HepG2 (cell line): ENCODE measurements around the gene RRAS. TPM values are rescaled to one million over a fixed set of nuclear protein-coding genes. Genes with fewer than 3 reads are reported as not detected.

ENCODE experiments used
- AKAP8 ChIP-seq: sonication (generic); formaldehyde crosslinking; IDR thresholded peaks from 2 replicates; pipeline ENCODE4 v1.5.1; 2020; ENCODE audit warnings: mild to moderate bottlenecking, missing genetic modification reagents
- ASH2L ChIP-seq: fragments of 300-600, 200-600 bp; sonication (generic); IDR thresholded peaks from 2 replicates; pipeline ENCODE4 v1.7.0; 2017; ENCODE audit warnings: low read depth, mild to moderate bottlenecking, moderate library complexity, mixed read lengths, low read length; ENCODE audit not compliant: insufficient read length
- CBFB ChIP-seq: sonication (generic); formaldehyde crosslinking; IDR thresholded peaks from 2 replicates; pipeline ENCODE4 v1.4.0; 2020; ENCODE audit warnings: missing genetic modification reagents
- GATA4 ChIP-seq: sonication (generic); IDR thresholded peaks from 2 replicates; pipeline ENCODE4 v1.6.1; 2016; ENCODE audit warnings: antibody characterized with exemption, low read depth, borderline replicate concordance
- GTF3A ChIP-seq: sonication (generic); formaldehyde crosslinking; conservative IDR thresholded peaks from 2 replicates; pipeline ENCODE4 v1.4.0; 2020; ENCODE audit warnings: mild to moderate bottlenecking, missing genetic modification reagents
- HMG20A ChIP-seq: IDR thresholded peaks from 2 replicates; pipeline ENCODE4 v1.6.1; 2016; ENCODE audit warnings: borderline replicate concordance
- KAT7 ChIP-seq: IDR thresholded peaks from 2 replicates; pipeline ENCODE4 v1.6.1; 2018; ENCODE audit warnings: borderline replicate concordance, missing compliant biosample characterization
- NCOA2 ChIP-seq: sonication (generic); formaldehyde crosslinking; IDR thresholded peaks from 2 replicates; pipeline ENCODE4 v1.8.0; 2022; ENCODE audit warnings: inconsistent platforms
- NFE2L1 ChIP-seq: sonication (generic); formaldehyde crosslinking; IDR thresholded peaks from 2 replicates; pipeline ENCODE4 v1.4.0; 2020; ENCODE audit warnings: missing genetic modification reagents, mild to moderate bottlenecking, borderline replicate concordance
- POLR2G ChIP-seq: fragments of 200-400 bp; formaldehyde crosslinking; IDR thresholded peaks from 2 replicates; pipeline ENCODE4 v1.6.1; 2018; ENCODE audit warnings: mild to moderate bottlenecking, low read depth, low read length, moderate library complexity
- RBM39 ChIP-seq: fragments of 200-400 bp; formaldehyde crosslinking; IDR thresholded peaks from one replicate; pipeline ENCODE4 v1.6.1; 2018; ENCODE audit warnings: antibody characterized with exemption, mild to moderate bottlenecking, low read depth, low read length; ENCODE audit not compliant: poor library complexity, severe bottlenecking
- RFX1 ChIP-seq: fragments of 450-650 bp; IDR thresholded peaks from 2 replicates; pipeline ENCODE4 v1.6.1; 2017
- SRSF4 ChIP-seq: fragments of 200-400 bp; formaldehyde crosslinking; IDR thresholded peaks from one replicate; pipeline ENCODE4 v1.6.1; 2018; ENCODE audit warnings: mild to moderate bottlenecking, low read depth, low read length, moderate library complexity; ENCODE audit not compliant: poor library complexity, severe bottlenecking
- TBP ChIP-seq: sonication (generic); formaldehyde crosslinking; IDR thresholded peaks from 2 replicates; pipeline ENCODE4 v1.5.0; 2020; ENCODE audit warnings: missing genetic modification reagents
- THAP8 ChIP-seq: sonication (generic); formaldehyde crosslinking; IDR thresholded peaks from 2 replicates; pipeline ENCODE4 v1.5.1; 2020; ENCODE audit warnings: missing genetic modification reagents, mild to moderate bottlenecking, borderline replicate concordance
- ZNF101 ChIP-seq: sonication (generic); formaldehyde crosslinking; IDR thresholded peaks from 2 replicates; pipeline ENCODE4 v1.4.0; 2020; ENCODE audit warnings: mild to moderate bottlenecking, low read depth, missing genetic modification reagents, borderline replicate concordance
- ZNF20 ChIP-seq: sonication (generic); formaldehyde crosslinking; IDR thresholded peaks from 2 replicates; pipeline ENCODE4 v1.4.0; 2020; ENCODE audit warnings: mild to moderate bottlenecking, moderate library complexity, missing genetic modification reagents
- ZNF230 ChIP-seq: sonication (generic); formaldehyde crosslinking; IDR thresholded peaks from 2 replicates; pipeline ENCODE4 v1.4.0; 2020; ENCODE audit warnings: mild to moderate bottlenecking, missing genetic modification reagents
- ZNF30 ChIP-seq: sonication (generic); formaldehyde crosslinking; IDR thresholded peaks from 2 replicates; pipeline ENCODE4 v1.5.0; 2020; ENCODE audit warnings: mild to moderate bottlenecking, missing genetic modification reagents
- ZNF350 ChIP-seq: sonication (generic); formaldehyde crosslinking; IDR thresholded peaks from 2 replicates; pipeline ENCODE4 v1.4.0; 2020; ENCODE audit warnings: mild to moderate bottlenecking, low read depth, missing genetic modification reagents, borderline replicate concordance
- ZNF501 ChIP-seq: sonication (generic); formaldehyde crosslinking; IDR thresholded peaks from 2 replicates; pipeline ENCODE4 v1.5.1; 2020; ENCODE audit warnings: mild to moderate bottlenecking, moderate library complexity, missing genetic modification reagents
- ZNF510 ChIP-seq: sonication (generic); formaldehyde crosslinking; IDR thresholded peaks from 2 replicates; pipeline ENCODE4 v1.4.0; 2020; ENCODE audit warnings: low read depth, mild to moderate bottlenecking, missing genetic modification reagents
- ZNF878 ChIP-seq: sonication (generic); formaldehyde crosslinking; IDR thresholded peaks from 2 replicates; pipeline ENCODE4 v1.8.1; 2023; ENCODE audit warnings: mild to moderate bottlenecking, missing genetic modification reagents, moderate library complexity
- ZSCAN31 ChIP-seq: sonication (generic); formaldehyde crosslinking; IDR thresholded peaks from 2 replicates; pipeline ENCODE4 v1.5.0; 2020; ENCODE audit warnings: low read depth, mild to moderate bottlenecking, missing genetic modification reagents
- polyA plus RNA-seq, 8 experiments: library from polyadenylated mRNA; depleted of rRNA in 3 of 8; stranded (reverse) in 7 of 8; unstranded in 1 of 8; fragments of >200 nt; fragmentation: Illumina TruSeq in 4 of 8; extraction: Trizol in 4 of 8; gene quantifications; 2 replicates each; pipeline versions ENCODE4 v1.2.1 to v1.2.3, GENCODE V29; 2011 to 2016; ENCODE audit warnings: low read depth in 4 of 8, missing spikeins in 1 of 8, mixed read lengths in 1 of 8; ENCODE audit not compliant: insufficient read depth in 1 of 8
- total RNA-seq, 5 experiments: library from RNA; depleted of rRNA; stranded (reverse); fragments of >200 nt; fragmentation: Illumina TruSeq; extraction: Trizol; gene quantifications; 2 replicates each; pipeline ENCODE4 v1.2.3, GENCODE V29; 2016; ENCODE audit warnings: low read depth in 1 of 5
- TF ChIP-seq, protein P1 (sequence below): sonication (generic); formaldehyde crosslinking; IDR thresholded peaks from 2 replicates; pipeline ENCODE4 v1.5.1; 2020; ENCODE audit warnings: mild to moderate bottlenecking, missing genetic modification reagents, moderate library complexity
- TF ChIP-seq, protein P2 (sequence below): sonication (generic); formaldehyde crosslinking; IDR thresholded peaks from 2 replicates; pipeline ENCODE4 v1.8.1; 2022; ENCODE audit warnings: low read depth, mild to moderate bottlenecking, missing genetic modification reagents

RRAS gene
- total and polyA plus RNA-seq, 2 of the 13 experiments (the other 11 are each of a cell fraction or from before 2014, with no cell fraction given) = 1.5 to 12.0 TPM

- TF ChIP-seq ZNF230 (CRISPR knock-in tag) (no peak), POLR2G (no peak), KAT7 (CRISPR knock-in tag) (no peak), THAP8 (CRISPR knock-in tag) (no peak), ZNF30 (CRISPR knock-in tag) (no peak), ZNF20 (CRISPR knock-in tag) (no peak), ZSCAN31 (CRISPR knock-in tag) (no peak), TBP (CRISPR knock-in tag) (no peak), CBFB (CRISPR knock-in tag) (0 out of 2 replicates have a peak, but pooled peaks have one; percentile 38), ZNF510 (CRISPR knock-in tag) (no peak), AKAP8 (CRISPR knock-in tag) (no peak), ZNF101 (CRISPR knock-in tag) (0 out of 2 replicates have a peak, but pooled peaks have one; percentile 33), GATA4 (no peak), NFE2L1 (CRISPR knock-in tag) (no peak), ZNF350 (no peak), NCOA2 (CRISPR knock-in tag) (no peak), ZNF878 (CRISPR knock-in tag) (no peak), GTF3A (CRISPR knock-in tag) (no peak), HMG20A (no peak), SRSF4 (no peak), RBM39 (peak; percentile 51), ASH2L (no peak), ZNF501 (no peak), RFX1 (peak; percentile 43; the same call in 1 of the 2 replicates)
- TF ChIP-seq, protein P1, sequence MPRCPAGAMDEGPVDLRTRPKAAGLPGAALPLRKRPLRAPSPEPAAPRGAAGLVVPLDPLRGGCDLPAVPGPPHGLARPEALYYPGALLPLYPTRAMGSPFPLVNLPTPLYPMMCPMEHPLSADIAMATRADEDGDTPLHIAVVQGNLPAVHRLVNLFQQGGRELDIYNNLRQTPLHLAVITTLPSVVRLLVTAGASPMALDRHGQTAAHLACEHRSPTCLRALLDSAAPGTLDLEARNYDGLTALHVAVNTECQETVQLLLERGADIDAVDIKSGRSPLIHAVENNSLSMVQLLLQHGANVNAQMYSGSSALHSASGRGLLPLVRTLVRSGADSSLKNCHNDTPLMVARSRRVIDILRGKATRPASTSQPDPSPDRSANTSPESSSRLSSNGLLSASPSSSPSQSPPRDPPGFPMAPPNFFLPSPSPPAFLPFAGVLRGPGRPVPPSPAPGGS = no peak
- TF ChIP-seq, protein P2, sequence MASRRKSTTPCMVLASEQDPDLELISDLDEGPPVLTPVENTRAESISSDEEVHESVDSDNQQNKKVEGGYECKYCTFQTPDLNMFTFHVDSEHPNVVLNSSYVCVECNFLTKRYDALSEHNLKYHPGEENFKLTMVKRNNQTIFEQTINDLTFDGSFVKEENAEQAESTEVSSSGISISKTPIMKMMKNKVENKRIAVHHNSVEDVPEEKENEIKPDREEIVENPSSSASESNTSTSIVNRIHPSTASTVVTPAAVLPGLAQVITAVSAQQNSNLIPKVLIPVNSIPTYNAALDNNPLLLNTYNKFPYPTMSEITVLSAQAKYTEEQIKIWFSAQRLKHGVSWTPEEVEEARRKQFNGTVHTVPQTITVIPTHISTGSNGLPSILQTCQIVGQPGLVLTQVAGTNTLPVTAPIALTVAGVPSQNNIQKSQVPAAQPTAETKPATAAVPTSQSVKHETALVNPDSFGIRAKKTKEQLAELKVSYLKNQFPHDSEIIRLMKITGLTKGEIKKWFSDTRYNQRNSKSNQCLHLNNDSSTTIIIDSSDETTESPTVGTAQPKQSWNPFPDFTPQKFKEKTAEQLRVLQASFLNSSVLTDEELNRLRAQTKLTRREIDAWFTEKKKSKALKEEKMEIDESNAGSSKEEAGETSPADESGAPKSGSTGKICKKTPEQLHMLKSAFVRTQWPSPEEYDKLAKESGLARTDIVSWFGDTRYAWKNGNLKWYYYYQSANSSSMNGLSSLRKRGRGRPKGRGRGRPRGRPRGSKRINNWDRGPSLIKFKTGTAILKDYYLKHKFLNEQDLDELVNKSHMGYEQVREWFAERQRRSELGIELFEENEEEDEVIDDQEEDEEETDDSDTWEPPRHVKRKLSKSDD = no peak
These were observed 40.7 kb upstream of the RRAS start (continued) for GRCh38 chr19:49680421-49681351.
